Central memory CD8-positive, alpha-beta T cell (primary cell): ENCODE data around the gene MYD88.

Experiments
- ATAC-seq: fragments of 150-1000 bp; cut with Tn5 transposase; replicated peaks from 2 replicates; pipeline ENCODE4 v1.10.0; 2022; ENCODE audit warnings: mild to moderate bottlenecking, moderate FRiP score, moderate number of reproducible peaks; ENCODE audit not compliant: poor library complexity, severe bottlenecking; ENCODE audit errors: extremely low read depth
- DNase-seq, 2 donors: peaks; one replicate each; pipeline ENCODE4 v3.0.0; 2021; ENCODE audit warnings: low spot score in 2 of 2
- H3K27ac Mint-ChIP-seq: one replicate; pipeline ENCODE4 v1.8.0; 2022; ENCODE audit warnings: low read depth, mild to moderate bottlenecking, moderate library complexity, mixed read lengths
- H3K27me3 Mint-ChIP-seq: one replicate; pipeline ENCODE4 v1.8.0; 2022; ENCODE audit warnings: mixed read lengths
- H3K36me3 Mint-ChIP-seq: one replicate; pipeline ENCODE4 v1.8.0; 2022; ENCODE audit warnings: mild to moderate bottlenecking, moderate library complexity, mixed read lengths; ENCODE audit not compliant: insufficient read depth
- H3K4me1 Mint-ChIP-seq: one replicate; pipeline ENCODE4 v1.8.0; 2022; ENCODE audit warnings: mixed read lengths
- H3K4me3 Mint-ChIP-seq: one replicate; pipeline ENCODE4 v1.8.0; 2022; ENCODE audit warnings: mild to moderate bottlenecking, moderate library complexity, mixed read lengths
- H3K9me3 Mint-ChIP-seq: one replicate; pipeline ENCODE4 v1.8.0; 2022; ENCODE audit warnings: mixed read lengths

Gene MYD88

GRCh38 chr3:38116471-38117162, 21.8 kb upstream of the MYD88 start:
- no peak for DNase-seq
- H3K27me3 Mint-ChIP-seq: no peaks in the 10 kb centered on the region

GRCh38 chr3:38117163-38117716, 21.2 kb upstream of the MYD88 start:
- ATAC-seq (no peak), DNase-seq (no peak)
- H3K36me3 Mint-ChIP-seq: peaks cover 4% of the 10 kb centered on the region
- H3K9me3 Mint-ChIP-seq: no peaks in the 10 kb centered on the region
- H3K4me1 Mint-ChIP-seq: peaks cover 26% of the 10 kb centered on the region
- H3K27me3 Mint-ChIP-seq: no peaks in the 10 kb centered on the region
- H3K4me3 Mint-ChIP-seq: no peak overlapping the region
- no peak overlapping the region for H3K27ac Mint-ChIP-seq

More at GRCh38 chr3:38116471-38117162, 21.8 kb upstream of the MYD88 start:
- Mint-ChIP-seq H3K9me3 (no peaks in the 10 kb centered on the region), H3K27ac (no peak overlapping the region), H3K4me1 (peaks cover 26% of the 10 kb centered on the region), H3K4me3 (no peak overlapping the region), H3K36me3 (peaks cover 1% of the 10 kb centered on the region)
- no peak for ATAC-seq

GRCh38 chr3:38117748-38118420, 20.6 kb upstream of the MYD88 start:
- peak overlapping the region; percentile 13 for H3K27ac Mint-ChIP-seq
- H3K4me1 Mint-ChIP-seq: peaks cover 26% of the 10 kb centered on the region
- no peak overlapping the region for H3K4me3 Mint-ChIP-seq

GRCh38 chr3:38118421-38119247, 19.8 kb upstream of the MYD88 start:
- H3K27ac Mint-ChIP-seq: peak overlapping the region; percentile 13
- peaks cover 13% of the 10 kb centered on the region for H3K36me3 Mint-ChIP-seq
- DNase-seq (no peak), ATAC-seq (no peak)
- H3K4me3 Mint-ChIP-seq: no peak overlapping the region
- peaks cover 26% of the 10 kb centered on the region for H3K4me1 Mint-ChIP-seq
- no peaks in the 10 kb centered on the region for H3K9me3 Mint-ChIP-seq
- H3K27me3 Mint-ChIP-seq: no peaks in the 10 kb centered on the region

More at GRCh38 chr3:38117748-38118420, 20.6 kb upstream of the MYD88 start:
- Mint-ChIP-seq H3K9me3 (no peaks in the 10 kb centered on the region), H3K27me3 (no peaks in the 10 kb centered on the region), H3K36me3 (peaks cover 7% of the 10 kb centered on the region)
- DNase-seq: peak; percentile 65 to 68
- peak; percentile 89 for ATAC-seq

- no peak for DNase-seq
- H3K36me3 Mint-ChIP-seq: peaks cover 14% of the 10 kb centered on the region
- H3K4me3 Mint-ChIP-seq: no peak overlapping the region
- peaks cover 26% of the 10 kb centered on the region for H3K4me1 Mint-ChIP-seq
- H3K9me3 Mint-ChIP-seq: no peaks in the 10 kb centered on the region
- peak overlapping the region; percentile 19 for H3K27ac Mint-ChIP-seq
- no peaks in the 10 kb centered on the region for H3K27me3 Mint-ChIP-seq
- ATAC-seq: no peak
Measured at GRCh38 chr3:38119248-38119544, 19.3 kb upstream of the MYD88 start.

- H3K4me1 Mint-ChIP-seq: peaks cover 31% of the 10 kb centered on the region
- DNase-seq (no peak), ATAC-seq (no peak)
- H3K4me3 Mint-ChIP-seq: no peak overlapping the region
- no peaks in the 10 kb centered on the region for H3K27me3 Mint-ChIP-seq
- no peaks in the 10 kb centered on the region for H3K9me3 Mint-ChIP-seq
- peaks cover 22% of the 10 kb centered on the region for H3K36me3 Mint-ChIP-seq
- H3K27ac Mint-ChIP-seq: peak overlapping the region; percentile 19
Measured at GRCh38 chr3:38119821-38120692, 18.4 kb upstream of the MYD88 start.

GRCh38 chr3:38120693-38121450, 17.6 kb upstream of the MYD88 start:
- H3K9me3 Mint-ChIP-seq: no peaks in the 10 kb centered on the region
- H3K4me1 Mint-ChIP-seq: peaks cover 33% of the 10 kb centered on the region
- H3K27ac Mint-ChIP-seq: no peak overlapping the region
- peaks cover 30% of the 10 kb centered on the region for H3K36me3 Mint-ChIP-seq
- H3K27me3 Mint-ChIP-seq: no peaks in the 10 kb centered on the region
- ATAC-seq: no peak
- no peak for DNase-seq
- H3K4me3 Mint-ChIP-seq: no peak overlapping the region

- no peak for ATAC-seq
- no peak for DNase-seq
- no peak overlapping the region for H3K27ac Mint-ChIP-seq
- no peaks in the 10 kb centered on the region for H3K27me3 Mint-ChIP-seq
- peaks cover 36% of the 10 kb centered on the region for H3K36me3 Mint-ChIP-seq
- H3K4me1 Mint-ChIP-seq: peaks cover 31% of the 10 kb centered on the region
- no peak overlapping the region for H3K4me3 Mint-ChIP-seq
- H3K9me3 Mint-ChIP-seq: no peaks in the 10 kb centered on the region
Measured at GRCh38 chr3:38121451-38121831, 17.0 kb upstream of the MYD88 start.

GRCh38 chr3:38121832-38122461, 16.5 kb upstream of the MYD88 start:
- DNase-seq: no peak
- Mint-ChIP-seq H3K27ac (no peak overlapping the region), H3K4me1 (peaks cover 31% of the 10 kb centered on the region), H3K4me3 (no peak overlapping the region), H3K36me3 (peaks cover 40% of the 10 kb centered on the region), H3K9me3 (no peaks in the 10 kb centered on the region), H3K27me3 (no peaks in the 10 kb centered on the region)
- ATAC-seq: no peak

- no peak overlapping the region for H3K4me3 Mint-ChIP-seq
- no peaks in the 10 kb centered on the region for H3K9me3 Mint-ChIP-seq
- no peaks in the 10 kb centered on the region for H3K27me3 Mint-ChIP-seq
- ATAC-seq: no peak
- peaks cover 45% of the 10 kb centered on the region for H3K36me3 Mint-ChIP-seq
- peak in 1 of 2 donors; percentile 8 for DNase-seq
- peaks cover 30% of the 10 kb centered on the region for H3K4me1 Mint-ChIP-seq
- no peak overlapping the region for H3K27ac Mint-ChIP-seq
Measured at GRCh38 chr3:38122712-38123290, 15.7 kb upstream of the MYD88 start.
